H1 (cell line): ENCODE data around the gene CCDC15. TPM values are rescaled to one million over a fixed set of nuclear protein-coding genes. Genes with fewer than 3 reads are reported as not detected.

Experiments
- CTCF ChIA-PET: fragments of 300-600 bp; sonication (Branson Sonifier 250); formaldehyde crosslinking; loops from one replicate; lab custom pipeline; 2021; ENCODE audit not compliant: partially characterized antibody; lab: Charles Lee
- POLR2A ChIA-PET: fragments of 300-600 bp; sonication (Branson Sonifier 250); formaldehyde crosslinking; loops from one replicate; lab custom pipeline; 2021; ENCODE audit warnings: inconsistent platforms; ENCODE audit not compliant: partially characterized antibody; lab: Charles Lee
- DNase-seq, 2 experiments: peaks; one replicate each; pipeline versions ENCODE4 v3.0.0 to v3.0.0-alpha.2; 2010 to 2022; ENCODE audit warnings: low spot score in 2 of 2, low read depth in 1 of 2, mixed read lengths in 1 of 2
- FAIRE-seq: peaks from 2 replicates; lab custom pipeline; 2011; peaks lifted over from hg19 to GRCh38; lab: Jason Lieb, UNC
- H2AFZ ChIP-seq: 2 replicates; pipeline ENCODE4 v1.8.1; 2012; ENCODE audit warnings: low read length, inconsistent platforms
- H2AK5ac ChIP-seq: 2 replicates; pipeline ENCODE4 v1.6.1; 2013; ENCODE audit warnings: low read depth, low read length
- H2BK120ac ChIP-seq: replicated peaks from 2 replicates; pipeline ENCODE3; 2013; ENCODE audit warnings: low read depth, low read length, inconsistent platforms
- H2BK12ac ChIP-seq: 2 replicates; pipeline ENCODE4 v1.6.1; 2013; ENCODE audit warnings: low read depth, low read length
- H2BK15ac ChIP-seq: 2 replicates; pipeline ENCODE4 v1.6.1; 2013; ENCODE audit warnings: low read length
- H2BK20ac ChIP-seq: 2 replicates; pipeline ENCODE4 v1.6.1; 2013; ENCODE audit warnings: low read length
- H2BK5ac ChIP-seq: 2 replicates; pipeline ENCODE4 v1.6.1; 2013; ENCODE audit warnings: low read depth, low read length
- H3K14ac ChIP-seq: 2 replicates; pipeline ENCODE4 v1.6.1; 2013; ENCODE audit warnings: inconsistent platforms; ENCODE audit not compliant: insufficient read length
- H3K18ac ChIP-seq: 2 replicates; pipeline ENCODE4 v1.6.1; 2013; ENCODE audit warnings: low read length; ENCODE audit errors: extremely low read depth
- H3K23ac ChIP-seq: 2 replicates; pipeline ENCODE4 v1.6.1; 2013; ENCODE audit warnings: inconsistent platforms; ENCODE audit not compliant: insufficient read length
- H3K23me2 ChIP-seq: 2 replicates; pipeline ENCODE4 v1.6.1; 2013; ENCODE audit warnings: low read depth, low read length
- H3K27ac ChIP-seq: 2 replicates; pipeline ENCODE4 v1.6.1; 2011; ENCODE audit warnings: low read depth, low read length, inconsistent platforms
- H3K27me3 ChIP-seq, 4 experiments: replicated peaks in 1 of 4; 1 replicate in 1 of 4; 2 replicates in 3 of 4; pipeline versions ENCODE4 v1.6.1 to v1.8.1; 2011 to 2013; ENCODE audit warnings: low read length in 3 of 4, mild to moderate bottlenecking in 3 of 4, inconsistent platforms in 2 of 4, mixed read lengths in 2 of 4, moderate library complexity in 1 of 4; ENCODE audit not compliant: control insufficient read depth in 3 of 4, insufficient read depth in 3 of 4; ENCODE audit errors: extremely low read depth in 1 of 4
- H3K36me3 ChIP-seq, 4 experiments: 2 replicates each; pipeline versions ENCODE4 v1.6.1 to v1.8.1; 2011 to 2013; ENCODE audit warnings: mild to moderate bottlenecking in 4 of 4, low read length in 3 of 4, moderate library complexity in 2 of 4, control low read depth in 1 of 4, inconsistent platforms in 1 of 4; ENCODE audit not compliant: insufficient read depth in 4 of 4, control insufficient read depth in 2 of 4
- H3K4ac ChIP-seq: replicated peaks from 2 replicates; pipeline ENCODE3; 2013; ENCODE audit warnings: low read length, low read depth, mixed read lengths, inconsistent platforms; ENCODE audit not compliant: insufficient read length
- H3K4me1 ChIP-seq, 4 experiments: replicated peaks in 1 of 4; 1 replicate in 1 of 4; 2 replicates in 3 of 4; pipeline versions ENCODE4 v1.6.1 to v1.8.1; 2011 to 2013; ENCODE audit warnings: low read length in 3 of 4, inconsistent platforms in 2 of 4, mixed read lengths in 1 of 4; ENCODE audit not compliant: insufficient read depth in 4 of 4, control insufficient read depth in 3 of 4
- H3K4me2 ChIP-seq, 2 experiments: 2 replicates each; pipeline versions ENCODE4 v1.6.1 to v1.8.1; 2011 to 2013; ENCODE audit warnings: low read depth in 2 of 2, low read length in 2 of 2, control low read depth in 1 of 2, inconsistent platforms in 1 of 2, mild to moderate bottlenecking in 1 of 2; ENCODE audit not compliant: insufficient read depth in 1 of 2
- H3K4me3 ChIP-seq, 4 experiments: fragments of 200-600, 300-600 bp in 1 of 4; sonication (generic), shearing (Covaris generic), sonication (Bioruptor Twin) in 1 of 4; 2 replicates each; pipeline versions ENCODE4 v1.5.1 to v1.8.1; 2011 to 2016; ENCODE audit warnings: low read length in 4 of 4, low read depth in 3 of 4, control low read depth in 2 of 4, inconsistent platforms in 2 of 4, mild to moderate bottlenecking in 2 of 4, mixed read lengths in 1 of 4, moderate library complexity in 1 of 4; ENCODE audit not compliant: insufficient read depth in 2 of 4; ENCODE audit errors: extremely low read depth in 1 of 4
- H3K56ac ChIP-seq: replicated peaks from 2 replicates; pipeline ENCODE3; 2013; ENCODE audit warnings: low read depth, mild to moderate bottlenecking, mixed read lengths, low read length, inconsistent platforms; ENCODE audit not compliant: insufficient read length
- H3K79me1 ChIP-seq: 2 replicates; pipeline ENCODE4 v1.6.1; 2013; ENCODE audit warnings: low read depth, low read length, control low read depth
- H3K79me2 ChIP-seq, 2 experiments: 2 replicates each; pipeline versions ENCODE4 v1.6.1 to v1.8.1; 2012 to 2013; ENCODE audit warnings: low read length in 2 of 2, mild to moderate bottlenecking in 2 of 2, inconsistent platforms in 1 of 2; ENCODE audit not compliant: insufficient read depth in 2 of 2, control insufficient read depth in 1 of 2
- H3K9ac ChIP-seq, 4 experiments: replicated peaks in 1 of 4; 1 replicate in 1 of 4; 2 replicates in 3 of 4; pipeline versions ENCODE4 v1.6.1 to v1.8.1; 2011 to 2013; ENCODE audit warnings: low read depth in 3 of 4, low read length in 3 of 4, control low read depth in 2 of 4, mild to moderate bottlenecking in 2 of 4, moderate library complexity in 2 of 4, inconsistent platforms in 1 of 4; ENCODE audit errors: extremely low read depth in 1 of 4
- H3K9me3 ChIP-seq, 2 experiments: 2 replicates each; pipeline versions ENCODE4 v1.6.1 to v1.8.1; 2012 to 2013; ENCODE audit warnings: mild to moderate bottlenecking in 2 of 2, moderate library complexity in 2 of 2, control low read depth in 1 of 2, inconsistent platforms in 1 of 2, low read depth in 1 of 2, low read length in 1 of 2, mixed read lengths in 1 of 2; ENCODE audit not compliant: insufficient read depth in 2 of 2
- H4K20me1 ChIP-seq, 2 experiments: replicated peaks in 1 of 2; 2 replicates each; pipeline versions ENCODE3 to v1.8.1; 2011 to 2013; ENCODE audit warnings: inconsistent platforms in 2 of 2, low read length in 2 of 2, mild to moderate bottlenecking in 1 of 2; ENCODE audit not compliant: insufficient read depth in 2 of 2, control insufficient read depth in 1 of 2
- H4K5ac ChIP-seq: 2 replicates; pipeline ENCODE4 v1.6.1; 2013; ENCODE audit warnings: low read length, low read depth, mixed read lengths, inconsistent platforms; ENCODE audit not compliant: insufficient read length
- H4K8ac ChIP-seq: 2 replicates; pipeline ENCODE4 v1.8.0; 2013; ENCODE audit warnings: mild to moderate bottlenecking, moderate library complexity, low read length, inconsistent platforms; ENCODE audit not compliant: insufficient read depth; ENCODE audit errors: extremely low read depth
- H4K91ac ChIP-seq: replicated peaks from 2 replicates; pipeline ENCODE3; 2013; ENCODE audit warnings: low read length, mixed read lengths, inconsistent platforms; ENCODE audit not compliant: insufficient read length
- CTCF ChIP-seq, 3 experiments: IDR thresholded peaks; 1 replicate in 2 of 3; 2 replicates in 1 of 3; pipeline versions ENCODE4 v1.5.1 to v1.6.1; 2011; ENCODE audit warnings: low read length in 3 of 3, mild to moderate bottlenecking in 3 of 3, inconsistent platforms in 2 of 3, low read depth in 1 of 3, moderate library complexity in 1 of 3; ENCODE audit not compliant: insufficient read depth in 1 of 3; ENCODE audit errors: control extremely low read depth in 1 of 3
- HDAC6 ChIP-seq: IDR thresholded peaks from one replicate; pipeline ENCODE4 v1.7.1; 2012; ENCODE audit warnings: low read depth, mild to moderate bottlenecking, inconsistent platforms, low read length, moderate library complexity
- POLR2AphosphoS5 ChIP-seq: IDR thresholded peaks from 2 replicates; pipeline ENCODE4 v1.6.1; 2011; ENCODE audit warnings: low read depth, low read length
- TAF7 ChIP-seq: optimal IDR thresholded peaks from 2 replicates; pipeline ENCODE3; 2011; ENCODE audit warnings: low read depth, mild to moderate bottlenecking, inconsistent platforms, low read length, moderate library complexity, borderline replicate concordance
- WGBS, 2 experiments: shearing (Covaris generic) in 1 of 2; methylation state at CpG; one replicate each; pipeline versions ENCODE4 v1.1.6 to v1.1.7; 2013 to 2015; ENCODE audit warnings: low lambda C conversion rate in 2 of 2, mixed read lengths in 2 of 2, inconsistent platforms in 1 of 2, low coverage in 1 of 2, missing lambda C conversion rate in 1 of 2; ENCODE audit not compliant: insufficient replicate concordance in 2 of 2, insufficient coverage in 1 of 2, insufficient read length in 1 of 2; ENCODE audit errors: extremely low coverage in 1 of 2, missing lambda C conversion rate in 1 of 2; 5-methylcytosine and 5-hydroxymethylcytosine counted together
- polyA plus RNA-seq, 7 experiments: library from polyadenylated mRNA; depleted of rRNA in 3 of 7; stranded (reverse) in 5 of 7; unstranded in 2 of 7; fragments of >200 nt in 5 of 7; fragments of 200-250 nt in 2 of 7; gene quantifications; 1 replicate in 5 of 7; 2 replicates in 1 of 7; 4 replicates in 1 of 7; pipeline versions ENCODE4 v1.2.1 to v1.2.3, GENCODE V29; 2011 to 2013; ENCODE audit warnings: missing spikeins in 2 of 7, mixed read lengths in 2 of 7
- total RNA-seq: library from RNA; stranded (reverse); fragmentation: NEBNext Ultra II Directional; extraction: Animal tissue kit (Norgen Biotek cat#: 25700); gene quantifications from 2 replicates; pipeline ENCODE4 v1.2.1, GENCODE V29; 2021

Gene CCDC15
- total and polyA plus RNA-seq, 2 of the 8 experiments (the other 6 are each of a cell fraction or from before 2014, with no cell fraction given) = 1.5 to 3.1 TPM

- Histone ChIP-seq H3K14ac (no peak overlapping the region), H3K27ac (no peak overlapping the region), H3K27me3 (0 out of 7 replicates have a peak, but pooled peaks cover 0 to 3% (median 0%) of the 10 kb centered on the region in 4 experiments), H4K91ac (no peak overlapping the region), H2AK5ac (no peak overlapping the region), H3K79me2 (no peaks in the 10 kb centered on the region), H3K23ac (no peak overlapping the region), H2BK120ac (no peak overlapping the region), H3K9ac (no peak overlapping the region), H3K18ac (no peak overlapping the region), H2BK12ac (no peak overlapping the region), H2AFZ (no peak overlapping the region), H4K5ac (no peak overlapping the region), H4K20me1 (no peaks in the 10 kb centered on the region), H3K4ac (no peak overlapping the region), H4K8ac (no peak overlapping the region), H3K4me2 (no peak overlapping the region), H3K56ac (no peak overlapping the region), H3K23me2 (no peaks in the 10 kb centered on the region), H3K9me3 (no peaks in the 10 kb centered on the region), H2BK15ac (no peak overlapping the region), H3K79me1 (no peaks in the 10 kb centered on the region), H2BK20ac (no peak overlapping the region), H3K4me3 (no peak overlapping the region), H2BK5ac (no peak overlapping the region), H3K4me1 (peaks cover 0 to 3% (median 0%) of the 10 kb centered on the region in 4 experiments; a peak in 1 of 7 replicates), H3K36me3 (no peaks in the 10 kb centered on the region)
- WGBS, 2 experiments = 69% methylated on average over 5 of the region's 5 CpGs; no CpG with 5 or more reads in 1 of the 2 experiments
- ChIA-PET CTCF (interaction anchor here (0.8 to 1.2 kb wide), 2 partner anchors 11 to 293 kb away, joined by 3 read pairs; no protein-coding TSS in a partner anchor), POLR2A (no interaction called here)
- DNase-seq (no peak), FAIRE-seq (no peak)
- TF ChIP-seq CTCF (IDR thresholded peaks at IDR 0.05; ENCODE audit: control extremely low read depth in 1 of 3, insufficient read depth in 1 of 3, low read depth in 1 of 3, low read length in 3 of 3) = no peak
- no peak for TF ChIP-seq TAF7
- TF ChIP-seq POLR2AphosphoS5 = no peak
- TF ChIP-seq HDAC6 = no peak
Observed at GRCh38 chr11:124943254-124943616, 10.8 kb upstream of the CCDC15 start.
